AG09309 (cell line): ENCODE measurements around the gene SPR.

Experiments
- DNase-seq: peaks from one replicate; pipeline ENCODE4 v3.0.0-alpha.2; 2010; ENCODE audit warnings: low read depth
- H3K4me3 ChIP-seq: 2 replicates; pipeline ENCODE4 v1.5.1; 2011; ENCODE audit warnings: mild to moderate bottlenecking, low read depth, low read length, moderate library complexity; ENCODE audit not compliant: control insufficient read depth
- TF ChIP-seq, protein P1 (sequence below): IDR thresholded peaks from 2 replicates; pipeline ENCODE4 v1.5.1; 2011; ENCODE audit warnings: mild to moderate bottlenecking, low read depth, low read length, inconsistent platforms; ENCODE audit not compliant: insufficient read depth, control insufficient read depth; ENCODE audit errors: missing control alignments

SPR gene

DNA sequence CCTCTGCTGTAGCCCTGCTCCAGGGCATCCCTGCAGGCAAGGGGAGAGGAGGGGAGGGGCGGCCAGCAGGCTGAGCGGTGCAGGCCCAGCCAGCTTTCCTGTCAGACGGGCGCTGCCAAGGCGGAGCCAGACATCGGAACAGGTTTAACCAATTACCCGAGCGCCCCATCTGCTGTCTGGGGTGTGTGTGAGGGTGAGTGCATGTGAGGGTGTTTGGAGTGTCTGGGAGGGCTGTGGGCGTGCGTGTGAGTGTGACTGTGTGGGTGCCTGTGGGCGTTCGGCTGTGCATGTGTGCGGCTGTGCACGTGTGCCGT lies 50.1 kb downstream of the SPR start:
- TF ChIP-seq, protein P1, sequence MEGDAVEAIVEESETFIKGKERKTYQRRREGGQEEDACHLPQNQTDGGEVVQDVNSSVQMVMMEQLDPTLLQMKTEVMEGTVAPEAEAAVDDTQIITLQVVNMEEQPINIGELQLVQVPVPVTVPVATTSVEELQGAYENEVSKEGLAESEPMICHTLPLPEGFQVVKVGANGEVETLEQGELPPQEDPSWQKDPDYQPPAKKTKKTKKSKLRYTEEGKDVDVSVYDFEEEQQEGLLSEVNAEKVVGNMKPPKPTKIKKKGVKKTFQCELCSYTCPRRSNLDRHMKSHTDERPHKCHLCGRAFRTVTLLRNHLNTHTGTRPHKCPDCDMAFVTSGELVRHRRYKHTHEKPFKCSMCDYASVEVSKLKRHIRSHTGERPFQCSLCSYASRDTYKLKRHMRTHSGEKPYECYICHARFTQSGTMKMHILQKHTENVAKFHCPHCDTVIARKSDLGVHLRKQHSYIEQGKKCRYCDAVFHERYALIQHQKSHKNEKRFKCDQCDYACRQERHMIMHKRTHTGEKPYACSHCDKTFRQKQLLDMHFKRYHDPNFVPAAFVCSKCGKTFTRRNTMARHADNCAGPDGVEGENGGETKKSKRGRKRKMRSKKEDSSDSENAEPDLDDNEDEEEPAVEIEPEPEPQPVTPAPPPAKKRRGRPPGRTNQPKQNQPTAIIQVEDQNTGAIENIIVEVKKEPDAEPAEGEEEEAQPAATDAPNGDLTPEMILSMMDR = no peak
- no peak for DNase-seq
- no peak overlapping the region for H3K4me3 ChIP-seq

DNA sequence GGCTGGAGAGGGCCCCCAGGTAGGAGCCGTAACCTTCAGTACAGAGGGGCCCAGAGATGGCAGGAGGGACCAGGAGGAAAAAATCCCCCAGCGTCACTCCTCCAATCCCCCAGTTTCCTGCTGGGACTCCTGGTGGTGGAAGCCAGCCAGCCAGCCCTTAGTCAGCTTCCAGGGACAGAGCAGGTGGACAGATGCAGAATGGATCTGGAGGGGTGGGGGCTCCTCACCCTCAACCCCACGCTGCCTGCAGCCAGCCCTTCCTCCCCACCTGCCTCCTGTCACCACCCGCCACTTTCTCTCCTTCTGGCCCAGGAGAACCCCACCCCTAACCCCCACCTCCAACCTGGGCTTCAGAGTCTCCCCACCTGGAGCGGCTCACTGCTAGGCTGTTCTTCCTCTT lies 51.2 kb downstream of the SPR start:
- H3K4me3 ChIP-seq = no peak overlapping the region
- no peak for DNase-seq
- TF ChIP-seq, protein P1 = no peak

DNA sequence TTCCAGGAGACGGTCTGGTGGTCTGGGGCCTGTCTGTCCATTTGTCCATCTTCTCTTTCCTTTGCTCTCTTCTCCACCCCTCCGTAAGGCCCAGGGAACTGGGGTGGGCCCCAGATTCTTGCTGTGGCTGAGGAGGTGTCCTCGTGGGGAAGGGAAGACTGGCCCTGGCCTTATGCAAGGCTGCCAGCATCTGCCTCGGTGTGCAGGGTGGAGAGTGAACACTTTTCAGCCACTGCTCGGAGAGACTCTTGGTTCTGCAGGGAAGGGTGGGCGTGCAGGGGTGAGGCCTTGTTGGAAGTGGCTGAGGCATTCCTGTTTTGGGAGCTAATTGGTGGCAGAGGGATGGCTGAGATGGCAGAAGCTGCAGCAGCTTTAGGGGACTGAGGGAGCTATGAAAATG lies 53.2 kb downstream of the SPR start:
- TF ChIP-seq, protein P1 = no peak
- no peak overlapping the region for H3K4me3 ChIP-seq
- DNase-seq = no peak

DNA sequence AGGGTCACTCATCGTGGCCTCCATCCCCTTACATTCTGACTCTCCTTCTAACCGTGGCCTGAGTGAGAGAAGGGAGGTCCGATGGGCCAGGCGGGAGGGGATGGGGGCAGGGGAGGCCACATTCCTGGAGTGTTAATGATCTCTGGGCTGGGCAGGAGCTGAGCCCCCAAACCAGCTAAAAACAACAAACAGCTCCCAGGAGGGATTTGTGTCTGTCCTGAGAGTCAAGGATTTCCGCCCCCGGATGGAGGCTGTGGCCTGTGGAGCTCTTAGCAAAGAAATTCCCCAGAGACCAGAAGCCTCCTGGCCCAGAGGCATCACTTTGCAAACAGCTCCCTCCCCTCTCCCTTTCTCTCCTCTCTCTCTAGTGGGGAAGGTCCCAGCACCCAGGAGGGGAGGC lies 53.6 kb downstream of the SPR start:
- TF ChIP-seq, protein P1 = no peak
- no peak overlapping the region for H3K4me3 ChIP-seq
- DNase-seq = peak; percentile 20
